Measurements from ENCODE around the gene MYOM3.

DNA sequence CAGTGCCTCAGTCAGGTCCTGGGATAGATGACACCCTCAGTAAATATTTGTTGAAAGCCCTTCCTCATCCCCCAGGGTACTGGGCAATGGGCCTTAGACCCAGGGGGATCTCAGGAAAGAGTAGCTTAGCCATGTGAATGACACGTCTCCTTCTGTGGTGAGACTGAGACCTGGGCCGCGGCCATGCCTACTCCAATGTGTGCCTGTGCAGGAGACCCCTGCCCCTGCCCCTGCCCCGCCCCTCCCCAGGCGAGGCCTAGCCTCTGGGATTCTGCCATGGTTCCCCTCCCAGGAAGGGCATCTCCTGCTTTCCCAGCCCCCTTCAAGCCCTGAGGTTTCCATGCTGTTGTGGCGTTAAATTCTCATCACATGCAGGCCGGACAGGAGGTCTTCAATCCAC, 7.1 kb downstream of the MYOM3 start:
- TF ChIP-seq POLR2AphosphoS5 (IDR thresholded peaks at IDR 0.05) = no peak
- TF ChIP-seq, protein P1, sequence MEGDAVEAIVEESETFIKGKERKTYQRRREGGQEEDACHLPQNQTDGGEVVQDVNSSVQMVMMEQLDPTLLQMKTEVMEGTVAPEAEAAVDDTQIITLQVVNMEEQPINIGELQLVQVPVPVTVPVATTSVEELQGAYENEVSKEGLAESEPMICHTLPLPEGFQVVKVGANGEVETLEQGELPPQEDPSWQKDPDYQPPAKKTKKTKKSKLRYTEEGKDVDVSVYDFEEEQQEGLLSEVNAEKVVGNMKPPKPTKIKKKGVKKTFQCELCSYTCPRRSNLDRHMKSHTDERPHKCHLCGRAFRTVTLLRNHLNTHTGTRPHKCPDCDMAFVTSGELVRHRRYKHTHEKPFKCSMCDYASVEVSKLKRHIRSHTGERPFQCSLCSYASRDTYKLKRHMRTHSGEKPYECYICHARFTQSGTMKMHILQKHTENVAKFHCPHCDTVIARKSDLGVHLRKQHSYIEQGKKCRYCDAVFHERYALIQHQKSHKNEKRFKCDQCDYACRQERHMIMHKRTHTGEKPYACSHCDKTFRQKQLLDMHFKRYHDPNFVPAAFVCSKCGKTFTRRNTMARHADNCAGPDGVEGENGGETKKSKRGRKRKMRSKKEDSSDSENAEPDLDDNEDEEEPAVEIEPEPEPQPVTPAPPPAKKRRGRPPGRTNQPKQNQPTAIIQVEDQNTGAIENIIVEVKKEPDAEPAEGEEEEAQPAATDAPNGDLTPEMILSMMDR (IDR thresholded peaks at IDR 0.05; ENCODE audit: poor library complexity, severe bottlenecking) = no peak
- TF ChIP-seq EZH2 (IDR thresholded peaks at IDR 0.05; ENCODE audit: borderline replicate concordance, insufficient read depth, low read length, poor library complexity, severe bottlenecking) = no peak
- TF ChIP-seq EP300 (conservative IDR thresholded peaks at IDR 0.05; ENCODE audit: poor library complexity, severe bottlenecking) = no peak
- no peak for TF ChIP-seq RAD21 (conservative IDR thresholded peaks at IDR 0.05)
- no peak for TF ChIP-seq MXI1 (conservative IDR thresholded peaks at IDR 0.05; ENCODE audit: poor library complexity, severe bottlenecking)
- no peak for TF ChIP-seq SMC3 (conservative IDR thresholded peaks at IDR 0.05; ENCODE audit: poor library complexity)
- no peak for TF ChIP-seq TAF1 (IDR thresholded peaks at IDR 0.05; ENCODE audit: low read depth)

All from neural cell (in vitro differentiated cells).